Liver (tissue), 3 donors: Measurements from ENCODE around the gene SARM1.

Source experiments
- HNF4A ChIP-seq, 2 donors: conservative IDR thresholded peaks; 2 replicates each; pipeline ENCODE4 v1.6.1; 2016; ENCODE audit warnings: antibody characterized with exemption in 2 of 2, mild to moderate bottlenecking in 2 of 2
- JUND ChIP-seq, 2 donors: IDR thresholded peaks; 2 replicates each; pipeline ENCODE4 v1.6.1; 2016; ENCODE audit warnings: antibody characterized with exemption in 2 of 2
- SP1 ChIP-seq: IDR thresholded peaks from 2 replicates; pipeline ENCODE4 v1.6.1; 2018; ENCODE audit warnings: antibody characterized with exemption, mild to moderate bottlenecking
- TAF1 ChIP-seq: conservative IDR thresholded peaks from 2 replicates; pipeline ENCODE4 v1.6.1; 2016; ENCODE audit warnings: antibody characterized with exemption, mild to moderate bottlenecking
- ZBTB33 ChIP-seq: IDR thresholded peaks from 2 replicates; pipeline ENCODE4 v1.6.1; 2016; ENCODE audit warnings: antibody characterized with exemption
- TF ChIP-seq, protein P1 (sequence below): fragments of 150-350 bp; IDR thresholded peaks from 2 replicates; pipeline ENCODE4 v1.5.1; 2017; ENCODE audit warnings: improper control_type of control experiment, low read depth, low read length; ENCODE audit not compliant: missing input control
- donor health status: healthy.
- donor health status: healthy.

GRCh38 chr17:28346746-28347246 is 24.7 kb upstream of the SARM1 start:
- TF ChIP-seq, protein P1, sequence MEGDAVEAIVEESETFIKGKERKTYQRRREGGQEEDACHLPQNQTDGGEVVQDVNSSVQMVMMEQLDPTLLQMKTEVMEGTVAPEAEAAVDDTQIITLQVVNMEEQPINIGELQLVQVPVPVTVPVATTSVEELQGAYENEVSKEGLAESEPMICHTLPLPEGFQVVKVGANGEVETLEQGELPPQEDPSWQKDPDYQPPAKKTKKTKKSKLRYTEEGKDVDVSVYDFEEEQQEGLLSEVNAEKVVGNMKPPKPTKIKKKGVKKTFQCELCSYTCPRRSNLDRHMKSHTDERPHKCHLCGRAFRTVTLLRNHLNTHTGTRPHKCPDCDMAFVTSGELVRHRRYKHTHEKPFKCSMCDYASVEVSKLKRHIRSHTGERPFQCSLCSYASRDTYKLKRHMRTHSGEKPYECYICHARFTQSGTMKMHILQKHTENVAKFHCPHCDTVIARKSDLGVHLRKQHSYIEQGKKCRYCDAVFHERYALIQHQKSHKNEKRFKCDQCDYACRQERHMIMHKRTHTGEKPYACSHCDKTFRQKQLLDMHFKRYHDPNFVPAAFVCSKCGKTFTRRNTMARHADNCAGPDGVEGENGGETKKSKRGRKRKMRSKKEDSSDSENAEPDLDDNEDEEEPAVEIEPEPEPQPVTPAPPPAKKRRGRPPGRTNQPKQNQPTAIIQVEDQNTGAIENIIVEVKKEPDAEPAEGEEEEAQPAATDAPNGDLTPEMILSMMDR: peak; percentile 71
- TF ChIP-seq ZBTB33 (peak; percentile 54), SP1 (peak; percentile 79), JUND (IDR thresholded peaks at IDR 0.05) (peak in 1 of 2 donors; percentile 27), TAF1 (no peak), HNF4A (conservative IDR thresholded peaks at IDR 0.05) (peak; percentile 70 to 71)
